ENCODE results near the gene ANKRD40. TPM values are rescaled to one million over a fixed set of nuclear protein-coding genes. Genes with fewer than 3 reads are reported as not detected.

ANKRD40 gene
- total and polyA plus RNA-seq, 9 of the 15 experiments (the other 6 are each of a cell fraction or from before 2014, with no cell fraction given) = 9.0 to 28.9 (median 27.7) TPM

GRCh38 chr17:50707289-50708049 lies at the start of gene ANKRD40 (continued):
- TF ChIP-seq MYC (IDR thresholded peaks at IDR 0.05; ENCODE audit: low read depth, low read length) (peak; percentile 87), MYC (CRISPR knock-in tag; IDR thresholded peaks at IDR 0.05; ENCODE audit: borderline replicate concordance, low read depth) (peak; percentile 90; the same call in 1 of the 2 replicates), KDM5B (IDR thresholded peaks at IDR 0.05; ENCODE audit: insufficient replicate concordance, low read depth, low read length) (peak; percentile 67), ZNF140 (CRISPR knock-in tag; IDR thresholded peaks at IDR 0.05) (no peak), MEIS2 (IDR thresholded peaks at IDR 0.05; ENCODE audit: partially characterized antibody) (peak; percentile 10), WHSC1 (IDR thresholded peaks at IDR 0.05; ENCODE audit: low read length) (no peak), ZNF232 (CRISPR knock-in tag; IDR thresholded peaks at IDR 0.05) (0 out of 2 replicates have a peak, but pooled peaks have one; percentile 52), RBFOX2 (IDR thresholded peaks at IDR 0.05; ENCODE audit: low read depth, low read length) (peak; percentile 88), SAP30 (IDR thresholded peaks at IDR 0.05; ENCODE audit: borderline replicate concordance, insufficient read depth, low read depth, low read length, poor library complexity, severe bottlenecking) (peak; percentile 49), EP400 (IDR thresholded peaks at IDR 0.05) (peak; percentile 78), ZBTB17 (CRISPR knock-in tag; IDR thresholded peaks at IDR 0.05) (peak; percentile 64; the same call in 1 of the 2 replicates), ZNF134 (CRISPR knock-in tag; conservative IDR thresholded peaks at IDR 0.05) (no peak), OTX1 (CRISPR knock-in tag; IDR thresholded peaks at IDR 0.05) (peak; percentile 91), TEAD4 (IDR thresholded peaks at IDR 0.05; ENCODE audit: low read length) (peak; percentile 36; the same call in 1 of the 2 replicates), TEAD4 (CRISPR knock-in tag; IDR thresholded peaks at IDR 0.05; ENCODE audit: borderline replicate concordance) (no peak), ZNF143 (CRISPR knock-in tag; IDR thresholded peaks at IDR 0.05) (no peak), SMAD3 (CRISPR knock-in tag; conservative IDR thresholded peaks at IDR 0.05) (no peak), GTF2E2 (tag; IDR thresholded peaks at IDR 0.05) (peak; percentile 98), ZNF431 (CRISPR knock-in tag; IDR thresholded peaks at IDR 0.05) (peak; percentile 10; the same call in 1 of the 2 replicates), CREM (IDR thresholded peaks at IDR 0.05; ENCODE audit: low read depth) (peak; percentile 62), RBBP5 (IDR thresholded peaks at IDR 0.05; ENCODE audit: borderline replicate concordance, insufficient read depth, low read length, poor library complexity, severe bottlenecking) (peak; percentile 90), ZNF316 (IDR thresholded peaks at IDR 0.05) (no peak), E2F3 (CRISPR knock-in tag; IDR thresholded peaks at IDR 0.05) (0 out of 2 replicates have a peak, but pooled peaks have one; percentile 47), NCOR1 (IDR thresholded peaks at IDR 0.05) (peak; percentile 35; the same call in 1 of the 2 replicates), KAT7 (CRISPR knock-in tag; IDR thresholded peaks at IDR 0.05; ENCODE audit: borderline replicate concordance) (peak; percentile 91; the same call in 1 of the 2 replicates), ZNF165 (CRISPR knock-in tag; IDR thresholded peaks at IDR 0.05; ENCODE audit: borderline replicate concordance) (peak; percentile 63; the same call in 1 of the 2 replicates), CBX2 (IDR thresholded peaks at IDR 0.05; ENCODE audit: insufficient read depth, low read length, poor library complexity, severe bottlenecking) (no peak)
- TF ChIP-seq, protein P1, sequence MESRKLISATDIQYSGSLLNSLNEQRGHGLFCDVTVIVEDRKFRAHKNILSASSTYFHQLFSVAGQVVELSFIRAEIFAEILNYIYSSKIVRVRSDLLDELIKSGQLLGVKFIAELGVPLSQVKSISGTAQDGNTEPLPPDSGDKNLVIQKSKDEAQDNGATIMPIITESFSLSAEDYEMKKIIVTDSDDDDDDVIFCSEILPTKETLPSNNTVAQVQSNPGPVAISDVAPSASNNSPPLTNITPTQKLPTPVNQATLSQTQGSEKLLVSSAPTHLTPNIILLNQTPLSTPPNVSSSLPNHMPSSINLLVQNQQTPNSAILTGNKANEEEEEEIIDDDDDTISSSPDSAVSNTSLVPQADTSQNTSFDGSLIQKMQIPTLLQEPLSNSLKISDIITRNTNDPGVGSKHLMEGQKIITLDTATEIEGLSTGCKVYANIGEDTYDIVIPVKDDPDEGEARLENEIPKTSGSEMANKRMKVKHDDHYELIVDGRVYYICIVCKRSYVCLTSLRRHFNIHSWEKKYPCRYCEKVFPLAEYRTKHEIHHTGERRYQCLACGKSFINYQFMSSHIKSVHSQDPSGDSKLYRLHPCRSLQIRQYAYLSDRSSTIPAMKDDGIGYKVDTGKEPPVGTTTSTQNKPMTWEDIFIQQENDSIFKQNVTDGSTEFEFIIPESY (CRISPR knock-in tag; IDR thresholded peaks at IDR 0.05) = peak; percentile 14
